Measurements from ENCODE around the gene AMIGO3. TPM values are rescaled to one million over a fixed set of nuclear protein-coding genes. Genes with fewer than 3 reads are reported as not detected.

AMIGO3 gene
- total RNA-seq, 1 experiment from 2014 or later, result 0.32 TPM

DNA sequence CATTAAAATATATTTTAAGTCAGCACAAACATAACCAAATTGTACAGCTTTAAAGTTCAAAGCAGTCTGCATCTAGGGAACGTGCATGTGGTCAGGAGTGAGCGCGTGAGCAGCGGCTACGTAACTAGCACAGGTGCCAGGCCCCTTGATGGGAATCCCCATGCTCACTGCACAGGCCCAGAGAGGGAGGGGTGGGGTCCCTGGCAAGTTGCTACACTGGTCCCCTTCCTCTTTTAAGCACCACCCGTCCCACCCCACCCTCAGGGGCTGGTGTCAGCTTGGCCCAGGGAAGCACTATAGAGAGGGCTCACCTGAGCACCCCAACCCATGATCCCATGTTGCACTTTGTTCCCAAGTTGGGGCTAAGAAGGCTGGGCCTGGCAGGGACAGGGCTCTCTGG lies 5.1 kb upstream of the AMIGO3 start:
- POLR2A ChIA-PET, result no interaction called here
- H2AFZ ChIP-seq (ENCODE audit: low read depth, low read length, poor library complexity, severe bottlenecking), result no peak overlapping the region
- TF ChIP-seq SRF (IDR thresholded peaks at IDR 0.05; ENCODE audit: low read depth), result no peak
- TF ChIP-seq FOSL1 (IDR thresholded peaks at IDR 0.05; ENCODE audit: low read depth), result no peak
- TF ChIP-seq JUND (IDR thresholded peaks at IDR 0.05), result no peak
- TF ChIP-seq EGR1 (IDR thresholded peaks at IDR 0.05; ENCODE audit: low read depth), result no peak
- no peak for TF ChIP-seq POLR2AphosphoS5 (IDR thresholded peaks at IDR 0.05; ENCODE audit: low read depth, low read length)
- no peak for TF ChIP-seq POLR2A (IDR thresholded peaks at IDR 0.05; ENCODE audit: borderline replicate concordance, extremely low read depth, insufficient read depth, insufficient read length)
- TF ChIP-seq, protein P1, sequence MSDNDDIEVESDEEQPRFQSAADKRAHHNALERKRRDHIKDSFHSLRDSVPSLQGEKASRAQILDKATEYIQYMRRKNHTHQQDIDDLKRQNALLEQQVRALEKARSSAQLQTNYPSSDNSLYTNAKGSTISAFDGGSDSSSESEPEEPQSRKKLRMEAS (IDR thresholded peaks at IDR 0.05), result no peak
- TF ChIP-seq RAD21 (IDR thresholded peaks at IDR 0.05; ENCODE audit: low read depth), result no peak
- TF ChIP-seq TCF7L2 (IDR thresholded peaks at IDR 0.05; ENCODE audit: borderline replicate concordance, extremely low read depth, insufficient read depth, insufficient read length), result no peak
- TF ChIP-seq, protein P2, sequence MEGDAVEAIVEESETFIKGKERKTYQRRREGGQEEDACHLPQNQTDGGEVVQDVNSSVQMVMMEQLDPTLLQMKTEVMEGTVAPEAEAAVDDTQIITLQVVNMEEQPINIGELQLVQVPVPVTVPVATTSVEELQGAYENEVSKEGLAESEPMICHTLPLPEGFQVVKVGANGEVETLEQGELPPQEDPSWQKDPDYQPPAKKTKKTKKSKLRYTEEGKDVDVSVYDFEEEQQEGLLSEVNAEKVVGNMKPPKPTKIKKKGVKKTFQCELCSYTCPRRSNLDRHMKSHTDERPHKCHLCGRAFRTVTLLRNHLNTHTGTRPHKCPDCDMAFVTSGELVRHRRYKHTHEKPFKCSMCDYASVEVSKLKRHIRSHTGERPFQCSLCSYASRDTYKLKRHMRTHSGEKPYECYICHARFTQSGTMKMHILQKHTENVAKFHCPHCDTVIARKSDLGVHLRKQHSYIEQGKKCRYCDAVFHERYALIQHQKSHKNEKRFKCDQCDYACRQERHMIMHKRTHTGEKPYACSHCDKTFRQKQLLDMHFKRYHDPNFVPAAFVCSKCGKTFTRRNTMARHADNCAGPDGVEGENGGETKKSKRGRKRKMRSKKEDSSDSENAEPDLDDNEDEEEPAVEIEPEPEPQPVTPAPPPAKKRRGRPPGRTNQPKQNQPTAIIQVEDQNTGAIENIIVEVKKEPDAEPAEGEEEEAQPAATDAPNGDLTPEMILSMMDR (IDR thresholded peaks at IDR 0.05 in 2 of 3, conservative IDR thresholded peaks at IDR 0.05 in 1 of 3; ENCODE audit: borderline replicate concordance in 1 of 3, insufficient read depth in 1 of 3, low read depth in 2 of 3, low read length in 2 of 3), result no peak
- no peak for TF ChIP-seq ZNF274 (IDR thresholded peaks at IDR 0.05; ENCODE audit: low read depth, low read length)
- TF ChIP-seq, protein P3, sequence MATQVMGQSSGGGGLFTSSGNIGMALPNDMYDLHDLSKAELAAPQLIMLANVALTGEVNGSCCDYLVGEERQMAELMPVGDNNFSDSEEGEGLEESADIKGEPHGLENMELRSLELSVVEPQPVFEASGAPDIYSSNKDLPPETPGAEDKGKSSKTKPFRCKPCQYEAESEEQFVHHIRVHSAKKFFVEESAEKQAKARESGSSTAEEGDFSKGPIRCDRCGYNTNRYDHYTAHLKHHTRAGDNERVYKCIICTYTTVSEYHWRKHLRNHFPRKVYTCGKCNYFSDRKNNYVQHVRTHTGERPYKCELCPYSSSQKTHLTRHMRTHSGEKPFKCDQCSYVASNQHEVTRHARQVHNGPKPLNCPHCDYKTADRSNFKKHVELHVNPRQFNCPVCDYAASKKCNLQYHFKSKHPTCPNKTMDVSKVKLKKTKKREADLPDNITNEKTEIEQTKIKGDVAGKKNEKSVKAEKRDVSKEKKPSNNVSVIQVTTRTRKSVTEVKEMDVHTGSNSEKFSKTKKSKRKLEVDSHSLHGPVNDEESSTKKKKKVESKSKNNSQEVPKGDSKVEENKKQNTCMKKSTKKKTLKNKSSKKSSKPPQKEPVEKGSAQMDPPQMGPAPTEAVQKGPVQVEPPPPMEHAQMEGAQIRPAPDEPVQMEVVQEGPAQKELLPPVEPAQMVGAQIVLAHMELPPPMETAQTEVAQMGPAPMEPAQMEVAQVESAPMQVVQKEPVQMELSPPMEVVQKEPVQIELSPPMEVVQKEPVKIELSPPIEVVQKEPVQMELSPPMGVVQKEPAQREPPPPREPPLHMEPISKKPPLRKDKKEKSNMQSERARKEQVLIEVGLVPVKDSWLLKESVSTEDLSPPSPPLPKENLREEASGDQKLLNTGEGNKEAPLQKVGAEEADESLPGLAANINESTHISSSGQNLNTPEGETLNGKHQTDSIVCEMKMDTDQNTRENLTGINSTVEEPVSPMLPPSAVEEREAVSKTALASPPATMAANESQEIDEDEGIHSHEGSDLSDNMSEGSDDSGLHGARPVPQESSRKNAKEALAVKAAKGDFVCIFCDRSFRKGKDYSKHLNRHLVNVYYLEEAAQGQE (IDR thresholded peaks at IDR 0.05; ENCODE audit: low read depth), result no peak
- TF ChIP-seq, protein P4, sequence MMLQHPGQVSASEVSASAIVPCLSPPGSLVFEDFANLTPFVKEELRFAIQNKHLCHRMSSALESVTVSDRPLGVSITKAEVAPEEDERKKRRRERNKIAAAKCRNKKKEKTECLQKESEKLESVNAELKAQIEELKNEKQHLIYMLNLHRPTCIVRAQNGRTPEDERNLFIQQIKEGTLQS (IDR thresholded peaks at IDR 0.05), result no peak
- TF ChIP-seq YY1 (IDR thresholded peaks at IDR 0.05; ENCODE audit: extremely low read depth, insufficient replicate concordance, low read depth, low read length), result no peak
- TF ChIP-seq ZFX (IDR thresholded peaks at IDR 0.05), result no peak

More for the DNA sequence above, 5.1 kb upstream of the AMIGO3 start:
- no TSS peak for BruUV-seq (replicated peaks)
- no peaks in the 10 kb centered on the region for H3K27me3 ChIP-seq (ENCODE audit: insufficient read depth, low read length)
- intact Hi-C loops (cut with micrococcal nuclease), result loop anchor here (5.0 kb wide), 1 partner anchor 113 kb away; no protein-coding TSS in a partner anchor
- H3K9me3 ChIP-seq (ENCODE audit: control insufficient read depth in 1 of 2, insufficient read depth in 1 of 2, low read depth in 1 of 2, low read length in 2 of 2), result no peaks in the 10 kb centered on the region
- RAD21 ChIA-PET (ENCODE audit: low non-redundant PET in 1 of 2, low total read pairs in 2 of 2, uncharacterized antibody in 2 of 2, unreplicated experiment in 2 of 2), result no interaction called here
- no peaks in the 10 kb centered on the region for H3K9me2 ChIP-seq (ENCODE audit: insufficient read depth)
- no peak for DNase-seq (ENCODE audit: low read depth, low spot score)
- no peak for ATAC-seq
- no peaks in the 10 kb centered on the region for H4K20me1 ChIP-seq (ENCODE audit: insufficient read depth)
- CTCF ChIA-PET, result interaction anchor here (1.0 kb wide), 1 partner anchor 78 kb away, joined by 3 read pairs; the partner anchor contains the start of gene INKA1
- peak overlapping the region; percentile 85 for H3K27ac ChIP-seq (ENCODE audit: low read depth, low read length)
- H3K4me2 ChIP-seq (ENCODE audit: low read length), result peak overlapping the region; percentile 92
- H3K79me2 ChIP-seq (ENCODE audit: insufficient read depth, low read length), result peaks cover 18% of the 10 kb centered on the region
- peaks cover 13 to 28% of the 10 kb centered on the region in 2 experiments; a peak in 3 of 4 replicates for H3K4me1 ChIP-seq (ENCODE audit: control insufficient read depth in 1 of 2, insufficient read depth in 2 of 2, low read length in 2 of 2)
- H3K9ac ChIP-seq (ENCODE audit: low read length), result peak overlapping the region; percentile 99
- H3K36me3 ChIP-seq (ENCODE audit: control insufficient read depth in 1 of 2, insufficient read depth in 2 of 2, low read length in 2 of 2), result peaks cover 8 to 27% of the 10 kb centered on the region in 2 experiments; a peak in 3 of 4 replicates
- H3K4me3 ChIP-seq (replicated peaks in 1 of 2; ENCODE audit: low read depth in 1 of 2, low read length in 2 of 2), result peak overlapping the region; percentile 95

Data from HCT116 (cell line).